Vagina (tissue), 2 donors: ENCODE data around the gene LDHA. TPM values are rescaled to one million over a fixed set of nuclear protein-coding genes. Genes with fewer than 3 reads are reported as not detected.
A peak's percentile ranks its signal among the peaks of the same experiment; 100 is the strongest.

Source experiments
- DNase-seq, 2 donors: peaks; one replicate each; pipeline ENCODE4 v3.0.0-alpha.2; 2017; ENCODE audit errors: extremely low spot score in 2 of 2
- H3K27ac ChIP-seq: fragments of 200-600 bp; sonication (generic); one replicate; pipeline ENCODE4 v1.5.1; 2019
- H3K27me3 ChIP-seq: fragments of 200-600 bp; sonication (generic); one replicate; pipeline ENCODE4 v1.5.1; 2019
- H3K36me3 ChIP-seq, 2 donors: fragments of 200-600 bp; sonication (generic); one replicate each; pipeline ENCODE4 v1.5.1; 2017 to 2019
- H3K4me1 ChIP-seq: fragments of 200-600 bp; sonication (generic); one replicate; pipeline ENCODE4 v1.5.1; 2019
- H3K4me3 ChIP-seq, 2 donors: fragments of 200-600 bp; sonication (generic); 1 replicate in 1 of 2; 2 replicates in 1 of 2; pipeline ENCODE4 v1.5.1; 2016 to 2019
- H3K9me3 ChIP-seq: fragments of 200-600 bp; sonication (generic); one replicate; pipeline ENCODE4 v1.5.1; 2019
- CTCF ChIP-seq, 3 experiments: fragments of 450-650 bp in 2 of 3; fragments of 200-600 bp in 1 of 3; sonication (generic) in 1 of 3; IDR thresholded peaks; one replicate each; pipeline ENCODE4 v1.5.1; 2017 to 2019; ENCODE audit warnings: antibody characterized with exemption in 3 of 3, mild to moderate bottlenecking in 2 of 3, moderate library complexity in 2 of 3
- POLR2A ChIP-seq, 2 donors: fragments of 450-650 bp; IDR thresholded peaks; one replicate each; pipeline ENCODE4 v1.6.1; 2017; ENCODE audit warnings: antibody characterized with exemption in 2 of 2, mild to moderate bottlenecking in 2 of 2, moderate library complexity in 2 of 2
- POLR2AphosphoS5 ChIP-seq, 2 donors: sonication (generic); formaldehyde crosslinking; IDR thresholded peaks; one replicate each; pipeline ENCODE4 v1.9.0; 2017; ENCODE audit warnings: antibody characterized with exemption in 2 of 2, mild to moderate bottlenecking in 2 of 2, low read depth in 1 of 2; ENCODE audit not compliant: insufficient read depth in 1 of 2
- intact Hi-C: fragments of 100-400 bp; cut with DNase I; formaldehyde crosslinking; loops from one replicate; pipeline ENCODE4 v1.15.1; 2023
- total RNA-seq: library from RNA; depleted of rRNA; stranded (reverse); fragments of >200 nt; gene quantifications from one replicate; pipeline ENCODE4 v1.2.3, GENCODE V29; 2016

LDHA gene
- total RNA-seq, 1 donor from 2014 or later: 461 TPM

DNA sequence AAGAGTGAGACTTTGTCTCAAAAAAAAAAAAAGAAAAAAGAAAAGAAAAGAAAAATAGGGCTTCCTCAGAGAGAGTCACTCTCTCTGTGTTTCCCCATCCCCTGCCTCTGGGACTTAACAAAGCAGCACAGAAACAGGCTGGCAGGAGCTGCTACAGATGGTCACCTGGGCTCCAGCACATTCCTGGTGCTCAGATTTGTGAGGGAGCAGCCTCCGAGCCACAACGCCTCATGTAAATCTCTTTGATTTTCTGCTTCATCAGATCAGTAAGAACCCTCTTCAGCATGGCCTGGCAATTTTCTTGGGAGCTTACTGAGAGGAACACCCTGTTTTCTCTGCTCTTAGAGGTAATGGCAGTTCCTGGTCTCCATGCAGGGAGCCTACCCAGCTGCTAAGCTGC is 15.2 kb upstream of the LDHA start:
- Histone ChIP-seq H3K4me1 (peaks cover 19% of the 10 kb centered on the region), H3K4me3 (no peak overlapping the region), H3K36me3 (no peaks in the 10 kb centered on the region), H3K27ac (no peak overlapping the region), H3K27me3 (no peaks in the 10 kb centered on the region), H3K9me3 (no peaks in the 10 kb centered on the region)
- intact Hi-C loops: no loop called here
- no peak for DNase-seq
- TF ChIP-seq POLR2AphosphoS5 (IDR thresholded peaks at IDR 0.05; ENCODE audit: insufficient read depth in 1 of 2, low read depth in 1 of 2) (no peak), POLR2A (IDR thresholded peaks at IDR 0.05) (no peak), CTCF (IDR thresholded peaks at IDR 0.05) (no peak)

GRCh38 chr11:18383388-18384156 is 10.8 kb upstream of the LDHA start:
- peak; percentile 97 to 98 for DNase-seq
- Histone ChIP-seq H3K27me3 (no peaks in the 10 kb centered on the region), H3K9me3 (no peaks in the 10 kb centered on the region), H3K36me3 (no peaks in the 10 kb centered on the region), H3K4me3 (peak overlapping the region; percentile 1 to 4), H3K27ac (peak overlapping the region; percentile 96), H3K4me1 (peaks cover 33% of the 10 kb centered on the region)
- intact Hi-C loops: no loop called here
- peak; percentile 46 to 94 for TF ChIP-seq POLR2AphosphoS5 (IDR thresholded peaks at IDR 0.05; ENCODE audit: insufficient read depth in 1 of 2, low read depth in 1 of 2)
- no peak for TF ChIP-seq CTCF (IDR thresholded peaks at IDR 0.05)

DNA sequence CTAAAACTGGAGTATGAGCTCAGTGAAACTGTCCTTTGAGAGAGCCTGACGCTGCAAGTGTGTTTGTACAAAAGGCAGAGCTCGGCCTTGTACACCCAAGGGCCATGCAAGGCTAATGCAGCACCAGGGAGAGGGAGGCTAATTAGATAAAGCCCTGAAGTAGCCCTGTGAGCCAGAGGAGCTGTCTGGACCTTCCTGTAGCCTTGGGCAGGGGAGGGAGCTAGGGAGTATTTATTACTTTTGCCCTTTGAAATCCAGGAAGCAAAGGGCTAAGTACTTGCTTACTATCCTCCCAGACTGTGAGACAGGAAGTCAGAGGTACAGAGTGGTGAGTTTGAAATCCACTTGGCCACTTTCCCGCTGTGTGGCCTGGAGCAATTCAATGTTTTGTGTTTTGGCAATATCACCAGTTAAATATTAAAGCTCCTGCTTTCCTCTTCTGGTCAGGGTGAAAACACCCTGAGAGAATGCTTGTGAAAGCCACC is 10.2 kb upstream of the LDHA start:
- peaks cover 33% of the 10 kb centered on the region for H3K4me1 ChIP-seq
- intact Hi-C loops: no loop called here
- no peaks in the 10 kb centered on the region for H3K36me3 ChIP-seq
- DNase-seq: peak in 1 of 2 donors; percentile 91
- TF ChIP-seq POLR2AphosphoS5 (IDR thresholded peaks at IDR 0.05; ENCODE audit: insufficient read depth in 1 of 2, low read depth in 1 of 2) (no peak), POLR2A (IDR thresholded peaks at IDR 0.05) (no peak), CTCF (IDR thresholded peaks at IDR 0.05) (no peak)
- peak overlapping the region; percentile 96 for H3K27ac ChIP-seq
- peak overlapping the region in 1 of 2 donors; percentile 1 for H3K4me3 ChIP-seq
- H3K27me3 ChIP-seq: no peaks in the 10 kb centered on the region
- no peaks in the 10 kb centered on the region for H3K9me3 ChIP-seq

DNA sequence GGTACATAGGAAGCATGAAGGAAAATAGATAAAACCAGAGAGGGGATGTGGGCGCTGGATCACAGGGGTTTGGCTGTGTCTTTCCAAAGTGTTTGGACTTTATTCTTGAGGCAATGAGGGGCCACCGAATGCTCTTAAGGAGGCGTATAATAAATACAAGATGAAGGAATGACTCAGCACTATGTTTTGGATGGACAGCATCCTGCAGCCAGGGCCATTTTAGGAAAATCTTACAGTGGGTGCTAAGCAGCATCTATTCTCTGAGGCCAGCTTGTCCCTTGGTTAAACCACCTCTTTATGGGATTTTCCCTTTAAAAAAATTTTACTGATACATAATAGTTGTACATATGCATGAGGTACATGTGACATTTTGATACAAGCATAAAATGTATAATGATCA is 4.3 kb upstream of the LDHA start:
- no peak for DNase-seq

More for the DNA sequence above, 4.3 kb upstream of the LDHA start:
- intact Hi-C loops: no loop called here
- TF ChIP-seq CTCF (IDR thresholded peaks at IDR 0.05) (no peak), POLR2A (IDR thresholded peaks at IDR 0.05) (no peak), POLR2AphosphoS5 (IDR thresholded peaks at IDR 0.05; ENCODE audit: insufficient read depth in 1 of 2, low read depth in 1 of 2) (no peak)
- Histone ChIP-seq H3K9me3 (no peaks in the 10 kb centered on the region), H3K36me3 (no peaks in the 10 kb centered on the region), H3K27me3 (no peaks in the 10 kb centered on the region), H3K4me1 (peaks cover 5% of the 10 kb centered on the region), H3K4me3 (no peak overlapping the region), H3K27ac (no peak overlapping the region)
